ENCODE results near the gene RNU2-63P. TPM values are rescaled to one million over a fixed set of nuclear protein-coding genes. Genes with fewer than 3 reads are reported as not detected.
A peak's percentile ranks its signal among the peaks of the same experiment; 100 is the strongest.

Gene RNU2-63P
- total RNA-seq, 1 experiment from 2014 or later: 7.7 TPM

GRCh38 chr2:88016086-88016959, at the start of gene RNU2-63P (continued):
- TF ChIP-seq, protein P1, sequence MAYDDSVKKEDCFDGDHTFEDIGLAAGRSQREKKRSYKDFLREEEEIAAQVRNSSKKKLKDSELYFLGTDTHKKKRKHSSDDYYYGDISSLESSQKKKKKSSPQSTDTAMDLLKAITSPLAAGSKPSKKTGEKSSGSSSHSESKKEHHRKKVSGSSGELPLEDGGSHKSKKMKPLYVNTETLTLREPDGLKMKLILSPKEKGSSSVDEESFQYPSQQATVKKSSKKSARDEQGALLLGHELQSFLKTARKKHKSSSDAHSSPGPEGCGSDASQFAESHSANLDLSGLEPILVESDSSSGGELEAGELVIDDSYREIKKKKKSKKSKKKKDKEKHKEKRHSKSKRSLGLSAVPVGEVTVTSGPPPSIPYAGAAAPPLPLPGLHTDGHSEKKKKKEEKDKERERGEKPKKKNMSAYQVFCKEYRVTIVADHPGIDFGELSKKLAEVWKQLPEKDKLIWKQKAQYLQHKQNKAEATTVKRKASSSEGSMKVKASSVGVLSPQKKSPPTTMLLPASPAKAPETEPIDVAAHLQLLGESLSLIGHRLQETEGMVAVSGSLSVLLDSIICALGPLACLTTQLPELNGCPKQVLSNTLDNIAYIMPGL (CRISPR knock-in tag; IDR thresholded peaks at IDR 0.05): no peak; the same call in 1 of the 2 replicates
- TF ChIP-seq ATF1 (CRISPR knock-in tag; IDR thresholded peaks at IDR 0.05) (no peak), MYBL2 (CRISPR knock-in tag; IDR thresholded peaks at IDR 0.05) (peak; percentile 88), ELF4 (CRISPR knock-in tag; IDR thresholded peaks at IDR 0.05; ENCODE audit: low read depth) (no peak), KAT7 (CRISPR knock-in tag; IDR thresholded peaks at IDR 0.05; ENCODE audit: borderline replicate concordance) (no peak), CREB1 (CRISPR knock-in tag; IDR thresholded peaks at IDR 0.05) (no peak), TCF7 (CRISPR knock-in tag; IDR thresholded peaks at IDR 0.05; ENCODE audit: low read depth) (0 out of 2 replicates have a peak, but pooled peaks have one; percentile 45), SMAD3 (CRISPR knock-in tag; IDR thresholded peaks at IDR 0.05; ENCODE audit: borderline replicate concordance) (no peak; the same call in 1 of the 2 replicates), MXD4 (CRISPR knock-in tag; IDR thresholded peaks at IDR 0.05; ENCODE audit: borderline replicate concordance) (no peak), ZNF121 (CRISPR knock-in tag; IDR thresholded peaks at IDR 0.05) (no peak), ZNF423 (CRISPR knock-in tag; IDR thresholded peaks at IDR 0.05) (no peak), E2F1 (CRISPR knock-in tag; IDR thresholded peaks at IDR 0.05) (no peak), NFE2L1 (CRISPR knock-in tag; IDR thresholded peaks at IDR 0.05) (peak; percentile 88), TP53 (CRISPR knock-in tag; IDR thresholded peaks at IDR 0.05) (0 out of 2 replicates have a peak, but pooled peaks have one; percentile 45), TEAD4 (CRISPR knock-in tag; IDR thresholded peaks at IDR 0.05) (no peak), CREM (CRISPR knock-in tag; IDR thresholded peaks at IDR 0.05) (no peak), ZNF396 (CRISPR knock-in tag; IDR thresholded peaks at IDR 0.05; ENCODE audit: borderline replicate concordance) (no peak), IRF2 (CRISPR knock-in tag; IDR thresholded peaks at IDR 0.05; ENCODE audit: borderline replicate concordance, low read depth) (no peak), ATF3 (CRISPR knock-in tag; conservative IDR thresholded peaks at IDR 0.05) (no peak), FOXP1 (CRISPR knock-in tag; IDR thresholded peaks at IDR 0.05; ENCODE audit: borderline replicate concordance) (no peak; the same call in 1 of the 2 replicates), NFATC4 (CRISPR knock-in tag; IDR thresholded peaks at IDR 0.05) (peak; percentile 97), FOXJ3 (CRISPR knock-in tag; IDR thresholded peaks at IDR 0.05; ENCODE audit: borderline replicate concordance) (peak; percentile 57; the same call in 1 of the 2 replicates), GRHL2 (CRISPR knock-in tag; IDR thresholded peaks at IDR 0.05; ENCODE audit: insufficient replicate concordance, severe bottlenecking) (no peak)
- TF ChIP-seq, protein P2, sequence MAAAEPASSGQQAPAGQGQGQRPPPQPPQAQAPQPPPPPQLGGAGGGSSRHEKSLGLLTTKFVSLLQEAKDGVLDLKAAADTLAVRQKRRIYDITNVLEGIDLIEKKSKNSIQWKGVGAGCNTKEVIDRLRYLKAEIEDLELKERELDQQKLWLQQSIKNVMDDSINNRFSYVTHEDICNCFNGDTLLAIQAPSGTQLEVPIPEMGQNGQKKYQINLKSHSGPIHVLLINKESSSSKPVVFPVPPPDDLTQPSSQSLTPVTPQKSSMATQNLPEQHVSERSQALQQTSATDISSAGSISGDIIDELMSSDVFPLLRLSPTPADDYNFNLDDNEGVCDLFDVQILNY (CRISPR knock-in tag; IDR thresholded peaks at IDR 0.05): no peak
- TF ChIP-seq, protein P3, sequence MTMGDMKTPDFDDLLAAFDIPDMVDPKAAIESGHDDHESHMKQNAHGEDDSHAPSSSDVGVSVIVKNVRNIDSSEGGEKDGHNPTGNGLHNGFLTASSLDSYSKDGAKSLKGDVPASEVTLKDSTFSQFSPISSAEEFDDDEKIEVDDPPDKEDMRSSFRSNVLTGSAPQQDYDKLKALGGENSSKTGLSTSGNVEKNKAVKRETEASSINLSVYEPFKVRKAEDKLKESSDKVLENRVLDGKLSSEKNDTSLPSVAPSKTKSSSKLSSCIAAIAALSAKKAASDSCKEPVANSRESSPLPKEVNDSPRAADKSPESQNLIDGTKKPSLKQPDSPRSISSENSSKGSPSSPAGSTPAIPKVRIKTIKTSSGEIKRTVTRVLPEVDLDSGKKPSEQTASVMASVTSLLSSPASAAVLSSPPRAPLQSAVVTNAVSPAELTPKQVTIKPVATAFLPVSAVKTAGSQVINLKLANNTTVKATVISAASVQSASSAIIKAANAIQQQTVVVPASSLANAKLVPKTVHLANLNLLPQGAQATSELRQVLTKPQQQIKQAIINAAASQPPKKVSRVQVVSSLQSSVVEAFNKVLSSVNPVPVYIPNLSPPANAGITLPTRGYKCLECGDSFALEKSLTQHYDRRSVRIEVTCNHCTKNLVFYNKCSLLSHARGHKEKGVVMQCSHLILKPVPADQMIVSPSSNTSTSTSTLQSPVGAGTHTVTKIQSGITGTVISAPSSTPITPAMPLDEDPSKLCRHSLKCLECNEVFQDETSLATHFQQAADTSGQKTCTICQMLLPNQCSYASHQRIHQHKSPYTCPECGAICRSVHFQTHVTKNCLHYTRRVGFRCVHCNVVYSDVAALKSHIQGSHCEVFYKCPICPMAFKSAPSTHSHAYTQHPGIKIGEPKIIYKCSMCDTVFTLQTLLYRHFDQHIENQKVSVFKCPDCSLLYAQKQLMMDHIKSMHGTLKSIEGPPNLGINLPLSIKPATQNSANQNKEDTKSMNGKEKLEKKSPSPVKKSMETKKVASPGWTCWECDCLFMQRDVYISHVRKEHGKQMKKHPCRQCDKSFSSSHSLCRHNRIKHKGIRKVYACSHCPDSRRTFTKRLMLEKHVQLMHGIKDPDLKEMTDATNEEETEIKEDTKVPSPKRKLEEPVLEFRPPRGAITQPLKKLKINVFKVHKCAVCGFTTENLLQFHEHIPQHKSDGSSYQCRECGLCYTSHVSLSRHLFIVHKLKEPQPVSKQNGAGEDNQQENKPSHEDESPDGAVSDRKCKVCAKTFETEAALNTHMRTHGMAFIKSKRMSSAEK (CRISPR knock-in tag; IDR thresholded peaks at IDR 0.05; ENCODE audit: borderline replicate concordance): peak; percentile 94
- TF ChIP-seq, protein P4, sequence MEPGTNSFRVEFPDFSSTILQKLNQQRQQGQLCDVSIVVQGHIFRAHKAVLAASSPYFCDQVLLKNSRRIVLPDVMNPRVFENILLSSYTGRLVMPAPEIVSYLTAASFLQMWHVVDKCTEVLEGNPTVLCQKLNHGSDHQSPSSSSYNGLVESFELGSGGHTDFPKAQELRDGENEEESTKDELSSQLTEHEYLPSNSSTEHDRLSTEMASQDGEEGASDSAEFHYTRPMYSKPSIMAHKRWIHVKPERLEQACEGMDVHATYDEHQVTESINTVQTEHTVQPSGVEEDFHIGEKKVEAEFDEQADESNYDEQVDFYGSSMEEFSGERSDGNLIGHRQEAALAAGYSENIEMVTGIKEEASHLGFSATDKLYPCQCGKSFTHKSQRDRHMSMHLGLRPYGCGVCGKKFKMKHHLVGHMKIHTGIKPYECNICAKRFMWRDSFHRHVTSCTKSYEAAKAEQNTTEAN (CRISPR knock-in tag; IDR thresholded peaks at IDR 0.05): peak; percentile 82; the same call in 1 of the 2 replicates
- TF ChIP-seq, protein P5, sequence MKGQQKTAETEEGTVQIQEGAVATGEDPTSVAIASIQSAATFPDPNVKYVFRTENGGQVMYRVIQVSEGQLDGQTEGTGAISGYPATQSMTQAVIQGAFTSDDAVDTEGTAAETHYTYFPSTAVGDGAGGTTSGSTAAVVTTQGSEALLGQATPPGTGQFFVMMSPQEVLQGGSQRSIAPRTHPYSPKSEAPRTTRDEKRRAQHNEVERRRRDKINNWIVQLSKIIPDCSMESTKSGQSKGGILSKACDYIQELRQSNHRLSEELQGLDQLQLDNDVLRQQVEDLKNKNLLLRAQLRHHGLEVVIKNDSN (CRISPR knock-in tag; IDR thresholded peaks at IDR 0.05): peak; percentile 32; the same call in 1 of the 2 replicates
- TF ChIP-seq, protein P6, sequence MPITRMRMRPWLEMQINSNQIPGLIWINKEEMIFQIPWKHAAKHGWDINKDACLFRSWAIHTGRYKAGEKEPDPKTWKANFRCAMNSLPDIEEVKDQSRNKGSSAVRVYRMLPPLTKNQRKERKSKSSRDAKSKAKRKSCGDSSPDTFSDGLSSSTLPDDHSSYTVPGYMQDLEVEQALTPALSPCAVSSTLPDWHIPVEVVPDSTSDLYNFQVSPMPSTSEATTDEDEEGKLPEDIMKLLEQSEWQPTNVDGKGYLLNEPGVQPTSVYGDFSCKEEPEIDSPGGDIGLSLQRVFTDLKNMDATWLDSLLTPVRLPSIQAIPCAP (CRISPR knock-in tag; IDR thresholded peaks at IDR 0.05): peak; percentile 59; the same call in 1 of the 2 replicates
